GM23338 (cell line): ENCODE measurements around the gene ETNK1. TPM values are rescaled to one million over a fixed set of nuclear protein-coding genes. Genes with fewer than 3 reads are reported as not detected.
"Not testable (repeated sequence)": the region's sequence is repeated elsewhere in the genome, so short reads cannot be mapped to it uniquely, and the experiment has no call there.

Experiments used
- ATAC-seq: fragments of 200-7000 bp; cut with Tn5 transposase; 3 replicates; pipeline ENCODE4 v1.9.1; 2020
- DNase-seq: peaks from one replicate; pipeline ENCODE4 v3.0.0-alpha.2; 2015; ENCODE audit warnings: low spot score
- H2AFZ ChIP-seq: fragments of 200-600 bp; sonication (generic); 2 replicates; pipeline ENCODE4 v1.8.0; 2016; ENCODE audit warnings: antibody characterized with exemption, mild to moderate bottlenecking, moderate library complexity
- H3F3A ChIP-seq: fragments of 200-600 bp; sonication (generic); replicated peaks from 2 replicates; pipeline ENCODE4 v1.8.0; 2017; ENCODE audit warnings: antibody characterized with exemption, mixed run types, low read depth
- H3K27ac ChIP-seq: fragments of 200-600 bp; sonication (generic); 2 replicates; pipeline ENCODE4 v1.6.1; 2016; ENCODE audit warnings: low read depth
- H3K27me3 ChIP-seq: fragments of 200-600 bp; sonication (generic); 2 replicates; pipeline ENCODE4 v1.8.0; 2016; ENCODE audit warnings: mild to moderate bottlenecking, mixed run types, moderate library complexity; ENCODE audit not compliant: insufficient read depth
- H3K36me3 ChIP-seq: fragments of 200-600 bp; sonication (generic); 2 replicates; pipeline ENCODE4 v1.8.0; 2016; ENCODE audit warnings: mild to moderate bottlenecking; ENCODE audit not compliant: insufficient read depth
- H3K4me1 ChIP-seq: fragments of 200-600 bp; sonication (generic); 2 replicates; pipeline ENCODE4 v1.8.0; 2016; ENCODE audit warnings: mild to moderate bottlenecking, moderate library complexity; ENCODE audit not compliant: insufficient read depth
- H3K4me2 ChIP-seq: fragments of 200-600 bp; sonication (generic); 2 replicates; pipeline ENCODE4 v1.7.1; 2017; ENCODE audit warnings: mixed run types
- H3K4me3 ChIP-seq: fragments of 200-600 bp; sonication (generic); 2 replicates; pipeline ENCODE4 v1.6.1; 2016; ENCODE audit warnings: mixed run types
- H3K79me2 ChIP-seq: fragments of 200-600 bp; sonication (generic); replicated peaks from 2 replicates; pipeline ENCODE4 v1.8.0; 2017; ENCODE audit warnings: mild to moderate bottlenecking; ENCODE audit not compliant: insufficient read depth
- H3K9me2 ChIP-seq: fragments of 200-600 bp; sonication (generic); 2 replicates; pipeline ENCODE4 v1.8.0; 2017; ENCODE audit not compliant: insufficient read depth
- H4K20me1 ChIP-seq: fragments of 200-600 bp; sonication (generic); replicated peaks from 2 replicates; pipeline ENCODE4 v1.8.0; 2017; ENCODE audit warnings: mild to moderate bottlenecking; ENCODE audit not compliant: insufficient read depth
- H3K27ac Mint-ChIP-seq: 2 replicates; pipeline ENCODE4 v1.8.0; 2020; ENCODE audit warnings: inconsistent platforms, mild to moderate bottlenecking, moderate library complexity, mixed read lengths
- H3K27me3 Mint-ChIP-seq: 3 replicates; pipeline ENCODE4 v1.8.0; 2022; ENCODE audit warnings: low read depth, mild to moderate bottlenecking, moderate library complexity, mixed read lengths, inconsistent platforms; ENCODE audit not compliant: insufficient read depth, poor library complexity
- H3K36me3 Mint-ChIP-seq: 3 replicates; pipeline ENCODE4 v1.8.0; 2021; ENCODE audit warnings: low read depth, mild to moderate bottlenecking, inconsistent platforms, moderate library complexity, mixed read lengths
- H3K4me1 Mint-ChIP-seq: 3 replicates; pipeline ENCODE4 v1.8.0; 2020; ENCODE audit warnings: mild to moderate bottlenecking, inconsistent platforms, mixed read lengths
- H3K4me3 Mint-ChIP-seq: 3 replicates; pipeline ENCODE4 v1.8.0; 2021; ENCODE audit warnings: moderate library complexity, mild to moderate bottlenecking, inconsistent platforms, mixed read lengths
- H3K9me3 Mint-ChIP-seq: 3 replicates; pipeline ENCODE4 v1.8.0; 2020; ENCODE audit warnings: moderate library complexity, mild to moderate bottlenecking, inconsistent platforms, mixed read lengths
- ZNF462 ChIP-seq: fragments of 250-450 bp; sonication (Bioruptor Pico); IDR thresholded peaks from 2 replicates; pipeline ENCODE4 v1.5.0; 2020; ENCODE audit warnings: mild to moderate bottlenecking, moderate library complexity
- polyA plus RNA-seq: library from polyadenylated mRNA; unstranded; fragments of >200 nt; fragmentation: Nextera tagmentation; extraction: Ambion mirVana; gene quantifications from 2 replicates; pipeline ENCODE4 v1.2.1, GENCODE V29; 2016
- total RNA-seq: library from RNA; depleted of rRNA; stranded (reverse); fragments of >200 nt; shearing (Covaris generic); gene quantifications from 2 replicates; pipeline ENCODE4 v1.2.3, GENCODE V29; 2014

The ETNK1 gene
- total and polyA plus RNA-seq, 2 experiments from 2014 or later = 41.9 to 101 TPM

- TF ChIP-seq ZNF462 = no peak
These were observed 66.3 kb downstream of the ETNK1 start (continued) for GRCh38 chr12:22691319-22691718.

- H3K27me3 Mint-ChIP-seq, H3K27ac ChIP-seq, H3F3A ChIP-seq, H3K36me3 ChIP-seq, H3K79me2 ChIP-seq, H3K27ac Mint-ChIP-seq, H2AFZ ChIP-seq, H3K4me2 ChIP-seq, H3K4me3 ChIP-seq, H4K20me1 ChIP-seq, H3K4me1 Mint-ChIP-seq, DNase-seq, H3K27me3 ChIP-seq, H3K4me3 Mint-ChIP-seq, H3K4me1 ChIP-seq, ATAC-seq, H3K9me2 ChIP-seq: not testable (repeated sequence)
- Mint-ChIP-seq H3K9me3 (peaks cover 40% of the 10 kb centered on the region), H3K36me3 (peaks cover 48% of the 10 kb centered on the region)
These were observed 67.5 kb downstream of the ETNK1 start for GRCh38 chr12:22692467-22692866.

DNA sequence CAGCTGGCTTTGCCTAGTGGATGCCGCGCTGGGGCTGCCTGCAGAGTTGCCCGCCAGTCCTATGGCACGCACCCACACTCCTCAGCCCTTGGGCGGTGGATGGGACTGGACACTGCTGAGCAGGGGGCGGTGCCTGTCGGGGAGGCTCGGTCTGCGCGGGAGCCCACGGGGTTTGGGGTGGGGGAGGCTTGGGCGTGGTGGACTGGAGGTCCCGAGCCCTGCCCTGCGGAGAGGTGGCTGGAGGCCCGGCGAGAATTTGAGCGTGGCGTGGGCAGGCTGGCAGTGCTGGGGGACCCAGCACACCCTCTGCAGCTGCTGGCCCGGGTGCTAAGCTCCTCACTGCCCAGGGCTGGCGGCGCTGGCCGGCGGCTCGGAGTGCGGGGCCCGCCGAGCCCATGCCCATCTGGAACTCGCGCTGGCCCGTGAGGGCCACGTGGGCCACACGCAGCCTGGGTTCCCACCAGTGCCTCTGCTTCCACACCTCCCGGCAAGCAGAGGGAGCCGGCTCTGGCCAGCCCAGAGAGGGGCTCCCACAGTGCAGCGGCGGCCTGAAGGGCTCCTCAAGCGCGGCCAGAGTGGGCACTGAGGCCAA lies 68.1 kb downstream of the ETNK1 start:
- H3K4me3 ChIP-seq = no peak overlapping the region
- H3K79me2 ChIP-seq = no peaks in the 10 kb centered on the region
- ATAC-seq = no peak
- H3K9me2 ChIP-seq = no peaks in the 10 kb centered on the region
- H3K36me3 Mint-ChIP-seq = peaks cover 45% of the 10 kb centered on the region
- no peak overlapping the region for H3K4me2 ChIP-seq
- no peak overlapping the region for H3K27ac ChIP-seq
- H3K4me1 Mint-ChIP-seq = peaks cover 12% of the 10 kb centered on the region
- H3K27ac Mint-ChIP-seq = no peak overlapping the region
- peaks cover 13% of the 10 kb centered on the region for H3K4me1 ChIP-seq
- no peaks in the 10 kb centered on the region for H3K36me3 ChIP-seq
- no peaks in the 10 kb centered on the region for H3F3A ChIP-seq
- H3K9me3 Mint-ChIP-seq = peaks cover 40% of the 10 kb centered on the region
- H4K20me1 ChIP-seq = no peaks in the 10 kb centered on the region
- H3K27me3 ChIP-seq = no peaks in the 10 kb centered on the region
- H3K4me3 Mint-ChIP-seq = no peak overlapping the region
- no peak for DNase-seq
- peaks cover 5% of the 10 kb centered on the region for H3K27me3 Mint-ChIP-seq
- H2AFZ ChIP-seq = no peak overlapping the region
- no peak for TF ChIP-seq ZNF462
